ENCODE data around the gene C9orf78.

GRCh38 chr9:129854588-129855110, 19.6 kb upstream of the C9orf78 start:
- TF ChIP-seq EZH2 (IDR thresholded peaks at IDR 0.05; ENCODE audit: low read length, unreplicated experiment) (no peak), CTCF (conservative IDR thresholded peaks at IDR 0.05; ENCODE audit: low read depth, low read length) (no peak)

Data from PC-3 (cell line).